A673 (cell line): ENCODE data around the gene RIC8A. TPM values are rescaled to one million over a fixed set of nuclear protein-coding genes. Genes with fewer than 3 reads are reported as not detected.

Experiments
- BruUV-seq: library from RNA; stranded (reverse); fragments of 400-500 nt; replicated peaks from 2 replicates; lab custom pipeline; 2021; lab: Mats Ljungman, UMichigan
- CTCF ChIA-PET: fragments of 300-600 bp; sonication (Branson Sonifier 250); formaldehyde crosslinking; loops from one replicate; lab custom pipeline; 2022; ENCODE audit warnings: antibody characterized with exemption; lab: Charles Lee
- POLR2A ChIA-PET: fragments of 300-600 bp; sonication (Branson Sonifier 250); formaldehyde crosslinking; loops from one replicate; lab custom pipeline; 2022; ENCODE audit warnings: antibody characterized with exemption; ENCODE audit not compliant: low non-redundant PET; lab: Charles Lee
- DNase-seq: peaks from one replicate; pipeline ENCODE4 v3.0.0-alpha.2; 2015; ENCODE audit warnings: low spot score
- H3K27ac ChIP-seq: fragments of 200-600 bp; sonication (generic); 2 replicates; pipeline ENCODE4 v1.5.1; 2016; ENCODE audit warnings: mixed run types, low read depth, mild to moderate bottlenecking, mixed read lengths, antibody characterized with exemption, low read length; ENCODE audit not compliant: poor library complexity, severe bottlenecking
- H3K27me3 ChIP-seq: fragments of 200-600 bp; sonication (generic); replicated peaks from 2 replicates; pipeline ENCODE4 v1.6.1; 2017; ENCODE audit warnings: mixed run types, low read depth, mild to moderate bottlenecking, mixed read lengths, antibody characterized with exemption, low read length; ENCODE audit not compliant: insufficient read depth, poor library complexity
- H3K36me3 ChIP-seq: fragments of 200-600 bp; sonication (generic); 2 replicates; pipeline ENCODE4 v1.6.1; 2016; ENCODE audit warnings: mixed run types, mild to moderate bottlenecking, mixed read lengths, antibody characterized with exemption, low read length; ENCODE audit not compliant: insufficient read depth, poor library complexity, severe bottlenecking
- H3K4me1 ChIP-seq: fragments of 200-600 bp; sonication (generic); 2 replicates; pipeline ENCODE4 v1.6.1; 2017; ENCODE audit warnings: mixed run types, mild to moderate bottlenecking, mixed read lengths, antibody characterized with exemption, low read length; ENCODE audit not compliant: insufficient read depth, poor library complexity, severe bottlenecking
- H3K4me3 ChIP-seq: fragments of 200-600 bp; sonication (generic); 2 replicates; pipeline ENCODE4 v1.5.1; 2016; ENCODE audit warnings: low read depth, mixed run types, mild to moderate bottlenecking, mixed read lengths, low read length; ENCODE audit not compliant: poor library complexity, severe bottlenecking
- H3K9me3 ChIP-seq: fragments of 200-600 bp; sonication (generic); 2 replicates; pipeline ENCODE4 v1.6.1; 2016; ENCODE audit warnings: mixed run types, low read depth, mild to moderate bottlenecking, mixed read lengths, antibody characterized with exemption, low read length; ENCODE audit not compliant: poor library complexity, severe bottlenecking
- CTCF ChIP-seq: fragments of 300-800, 200-600 bp; sonication (generic); conservative IDR thresholded peaks from 2 replicates; pipeline ENCODE4 v1.5.1; 2017; ENCODE audit warnings: low read depth, mild to moderate bottlenecking, antibody characterized with exemption, low read length, moderate library complexity, mixed read lengths
- EZH2 ChIP-seq: fragments of 200-600 bp; sonication (generic); IDR thresholded peaks from 2 replicates; pipeline ENCODE4 v1.6.1; 2017; ENCODE audit warnings: borderline replicate concordance, low read depth, mild to moderate bottlenecking, mixed read lengths, antibody characterized with exemption, low read length; ENCODE audit not compliant: poor library complexity, severe bottlenecking
- intact Hi-C: fragments of 100-400 bp; cut with micrococcal nuclease; formaldehyde crosslinking; loops from one replicate; pipeline ENCODE4 v1.10.0; 2022; ENCODE audit not compliant: unreplicated experiment
- total RNA-seq: library from RNA; stranded (reverse); gene quantifications from 2 replicates; pipeline ENCODE4 v1.2.3, GENCODE V29; 2021

Gene RIC8A
- total RNA-seq, 1 experiment from 2014 or later: 88.2 TPM

GRCh38 chr11:251550-251949, 44.0 kb downstream of the RIC8A start:
- Histone ChIP-seq H3K27ac (no peak overlapping the region), H3K9me3 (no peaks in the 10 kb centered on the region), H3K4me3 (no peak overlapping the region), H3K4me1 (no peaks in the 10 kb centered on the region), H3K36me3 (peaks cover 53% of the 10 kb centered on the region), H3K27me3 (no peaks in the 10 kb centered on the region)
- DNase-seq: no peak
- intact Hi-C loops: loop anchor here (10.0 kb wide), 1 partner anchor 103 kb away; no protein-coding TSS in a partner anchor
- no TSS peak for BruUV-seq
- TF ChIP-seq EZH2 (no peak), CTCF (no peak)
- POLR2A ChIA-PET: no interaction called here
- CTCF ChIA-PET: no interaction called here

DNA sequence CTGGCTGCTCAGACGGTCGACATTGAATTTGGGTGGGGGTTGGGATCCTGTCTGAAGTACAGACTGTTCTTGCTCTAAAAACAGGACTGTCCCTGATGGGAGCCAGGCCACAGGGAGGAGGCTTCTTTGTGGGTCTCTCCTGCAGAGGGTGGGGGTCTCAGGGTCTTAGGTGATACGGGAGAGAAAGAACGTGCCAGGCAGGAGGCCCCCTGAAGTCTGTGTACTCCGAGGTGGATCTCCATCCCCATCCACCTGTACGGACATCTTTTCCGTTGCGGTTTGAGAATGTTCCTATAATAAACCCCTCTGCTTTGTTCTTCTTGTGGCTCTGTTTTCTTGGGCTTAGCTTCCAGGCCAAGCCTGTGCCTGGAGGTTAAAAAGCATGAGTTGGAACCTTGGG, 45.2 kb downstream of the RIC8A start:
- Histone ChIP-seq H3K27ac (no peak overlapping the region), H3K27me3 (no peaks in the 10 kb centered on the region), H3K4me1 (no peaks in the 10 kb centered on the region), H3K36me3 (peaks cover 43% of the 10 kb centered on the region), H3K9me3 (no peaks in the 10 kb centered on the region), H3K4me3 (no peak overlapping the region)
- POLR2A ChIA-PET: no interaction called here
- DNase-seq: no peak
- CTCF ChIA-PET: no interaction called here
- TF ChIP-seq EZH2: no peak
- TF ChIP-seq CTCF: no peak
- BruUV-seq: TSS peak; percentile 79
- intact Hi-C loops: loop anchor here (10.0 kb wide), 1 partner anchor 102 kb away; no protein-coding TSS in a partner anchor

DNA sequence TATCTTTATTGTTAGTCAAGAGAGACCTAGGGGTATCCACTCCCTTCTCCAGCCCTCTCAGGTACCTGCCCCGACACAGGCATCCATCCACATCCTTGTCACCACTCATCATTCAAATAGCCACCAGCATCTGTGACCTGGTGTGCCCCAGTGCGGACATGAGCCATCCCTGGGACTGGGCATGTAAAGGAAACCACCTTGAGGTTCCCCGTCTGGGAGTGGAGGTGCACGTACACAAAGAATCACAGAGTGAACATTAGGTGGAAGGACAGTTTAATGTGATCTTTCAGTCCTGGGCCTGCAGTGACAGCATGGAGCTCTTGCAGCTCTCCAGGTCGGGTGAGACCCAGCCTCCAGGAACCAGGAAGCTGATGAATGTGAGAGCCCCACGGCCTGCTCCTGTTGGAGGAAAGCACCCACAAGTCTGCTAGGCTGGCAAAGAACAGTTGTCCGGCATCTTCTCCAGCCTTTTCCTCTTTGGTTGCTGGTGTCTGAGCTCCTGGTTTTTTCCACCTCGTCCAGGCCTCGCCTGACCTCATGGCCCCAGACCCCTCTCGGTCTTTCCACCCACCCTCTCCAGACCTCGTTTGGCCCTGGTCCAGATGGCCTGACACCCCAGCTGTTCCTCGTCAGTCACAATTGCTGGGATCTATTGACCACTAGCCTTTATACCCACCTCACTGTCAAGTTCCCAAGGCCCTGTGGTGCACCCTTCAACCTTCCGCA, 45.8 kb downstream of the RIC8A start:
- no peak overlapping the region for H3K4me3 ChIP-seq
- no peak for DNase-seq
- intact Hi-C loops: loop anchor here (10.0 kb wide), 1 partner anchor 101 kb away; no protein-coding TSS in a partner anchor
- H3K9me3 ChIP-seq: no peaks in the 10 kb centered on the region
- TF ChIP-seq CTCF (no peak), EZH2 (no peak)
- POLR2A ChIA-PET: no interaction called here
- H3K4me1 ChIP-seq: no peaks in the 10 kb centered on the region
- CTCF ChIA-PET: no interaction called here
- no peak overlapping the region for H3K27ac ChIP-seq
- peaks cover 37% of the 10 kb centered on the region for H3K36me3 ChIP-seq
- no TSS peak for BruUV-seq
- H3K27me3 ChIP-seq: no peaks in the 10 kb centered on the region
